ENCODE results near the gene MEGF6.

DNA sequence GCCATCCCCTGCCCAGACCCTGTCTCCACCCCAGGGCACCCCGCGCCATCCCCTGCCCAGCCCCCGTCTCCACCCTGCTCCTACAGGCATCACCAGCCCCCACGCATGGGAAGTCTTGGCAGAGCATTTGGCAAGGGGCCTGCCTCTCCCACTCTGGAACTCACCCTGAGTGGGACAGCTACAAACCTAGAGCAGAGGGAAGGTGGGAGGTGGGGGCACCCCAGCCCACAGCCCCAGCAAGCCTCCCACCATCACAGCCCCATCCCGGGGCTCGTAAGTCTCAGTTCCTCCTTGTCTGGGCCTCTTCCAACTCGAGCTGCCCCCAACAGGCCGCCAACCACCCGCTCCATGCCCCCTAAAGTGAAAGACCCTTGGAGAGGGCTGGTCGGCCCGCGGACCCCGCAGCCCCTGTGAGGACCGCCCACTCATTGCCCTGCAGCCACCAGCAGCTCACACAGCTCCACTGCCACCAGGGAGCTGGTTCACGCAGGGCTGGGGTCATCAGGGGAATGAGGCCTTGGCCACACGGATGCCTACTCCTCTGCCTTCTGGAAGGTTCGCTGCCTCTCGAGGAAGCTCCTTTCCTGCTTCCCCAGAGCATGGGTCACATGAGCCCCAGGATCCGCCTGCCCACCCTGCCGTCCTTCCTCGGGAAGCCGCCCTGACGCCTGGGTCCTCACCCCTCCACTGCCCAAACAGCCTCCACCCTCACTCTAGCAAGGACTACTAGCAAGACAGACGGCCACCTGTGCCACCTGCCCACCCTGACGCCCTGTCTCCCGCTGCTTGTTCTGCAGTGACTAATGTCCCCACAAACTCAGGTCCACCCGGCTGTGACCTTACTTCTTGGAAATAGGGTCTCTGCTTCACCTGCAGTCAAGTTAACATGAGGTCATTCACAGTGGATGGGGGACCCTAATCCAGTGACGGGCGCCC lies 14.4 kb downstream of the MEGF6 start:
- TF ChIP-seq, protein P1, sequence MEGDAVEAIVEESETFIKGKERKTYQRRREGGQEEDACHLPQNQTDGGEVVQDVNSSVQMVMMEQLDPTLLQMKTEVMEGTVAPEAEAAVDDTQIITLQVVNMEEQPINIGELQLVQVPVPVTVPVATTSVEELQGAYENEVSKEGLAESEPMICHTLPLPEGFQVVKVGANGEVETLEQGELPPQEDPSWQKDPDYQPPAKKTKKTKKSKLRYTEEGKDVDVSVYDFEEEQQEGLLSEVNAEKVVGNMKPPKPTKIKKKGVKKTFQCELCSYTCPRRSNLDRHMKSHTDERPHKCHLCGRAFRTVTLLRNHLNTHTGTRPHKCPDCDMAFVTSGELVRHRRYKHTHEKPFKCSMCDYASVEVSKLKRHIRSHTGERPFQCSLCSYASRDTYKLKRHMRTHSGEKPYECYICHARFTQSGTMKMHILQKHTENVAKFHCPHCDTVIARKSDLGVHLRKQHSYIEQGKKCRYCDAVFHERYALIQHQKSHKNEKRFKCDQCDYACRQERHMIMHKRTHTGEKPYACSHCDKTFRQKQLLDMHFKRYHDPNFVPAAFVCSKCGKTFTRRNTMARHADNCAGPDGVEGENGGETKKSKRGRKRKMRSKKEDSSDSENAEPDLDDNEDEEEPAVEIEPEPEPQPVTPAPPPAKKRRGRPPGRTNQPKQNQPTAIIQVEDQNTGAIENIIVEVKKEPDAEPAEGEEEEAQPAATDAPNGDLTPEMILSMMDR (IDR thresholded peaks at IDR 0.05; ENCODE audit: insufficient read depth, low read length): no peak
- TF ChIP-seq POLR2AphosphoS5 (IDR thresholded peaks at IDR 0.05; ENCODE audit: low read depth) (no peak), SPI1 (IDR thresholded peaks at IDR 0.05; ENCODE audit: borderline replicate concordance, low read depth) (no peak), GABPA (IDR thresholded peaks at IDR 0.05; ENCODE audit: low read depth) (no peak)
- TF ChIP-seq, protein P2, sequence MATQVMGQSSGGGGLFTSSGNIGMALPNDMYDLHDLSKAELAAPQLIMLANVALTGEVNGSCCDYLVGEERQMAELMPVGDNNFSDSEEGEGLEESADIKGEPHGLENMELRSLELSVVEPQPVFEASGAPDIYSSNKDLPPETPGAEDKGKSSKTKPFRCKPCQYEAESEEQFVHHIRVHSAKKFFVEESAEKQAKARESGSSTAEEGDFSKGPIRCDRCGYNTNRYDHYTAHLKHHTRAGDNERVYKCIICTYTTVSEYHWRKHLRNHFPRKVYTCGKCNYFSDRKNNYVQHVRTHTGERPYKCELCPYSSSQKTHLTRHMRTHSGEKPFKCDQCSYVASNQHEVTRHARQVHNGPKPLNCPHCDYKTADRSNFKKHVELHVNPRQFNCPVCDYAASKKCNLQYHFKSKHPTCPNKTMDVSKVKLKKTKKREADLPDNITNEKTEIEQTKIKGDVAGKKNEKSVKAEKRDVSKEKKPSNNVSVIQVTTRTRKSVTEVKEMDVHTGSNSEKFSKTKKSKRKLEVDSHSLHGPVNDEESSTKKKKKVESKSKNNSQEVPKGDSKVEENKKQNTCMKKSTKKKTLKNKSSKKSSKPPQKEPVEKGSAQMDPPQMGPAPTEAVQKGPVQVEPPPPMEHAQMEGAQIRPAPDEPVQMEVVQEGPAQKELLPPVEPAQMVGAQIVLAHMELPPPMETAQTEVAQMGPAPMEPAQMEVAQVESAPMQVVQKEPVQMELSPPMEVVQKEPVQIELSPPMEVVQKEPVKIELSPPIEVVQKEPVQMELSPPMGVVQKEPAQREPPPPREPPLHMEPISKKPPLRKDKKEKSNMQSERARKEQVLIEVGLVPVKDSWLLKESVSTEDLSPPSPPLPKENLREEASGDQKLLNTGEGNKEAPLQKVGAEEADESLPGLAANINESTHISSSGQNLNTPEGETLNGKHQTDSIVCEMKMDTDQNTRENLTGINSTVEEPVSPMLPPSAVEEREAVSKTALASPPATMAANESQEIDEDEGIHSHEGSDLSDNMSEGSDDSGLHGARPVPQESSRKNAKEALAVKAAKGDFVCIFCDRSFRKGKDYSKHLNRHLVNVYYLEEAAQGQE (IDR thresholded peaks at IDR 0.05; ENCODE audit: insufficient replicate concordance, low read depth): no peak
